ENCODE measurements around the gene ARHGEF17. TPM values are rescaled to one million over a fixed set of nuclear protein-coding genes. Genes with fewer than 3 reads are reported as not detected.

The ARHGEF17 gene
- total and polyA plus RNA-seq, 4 donors, result 2.6 to 12.6 (median 5.7) TPM

- WGBS, result 80% methylated on average over 6 of the region's 6 CpGs
- no peaks in the 10 kb centered on the region for H3K9me3 ChIP-seq (ENCODE audit: control insufficient read depth in 4 of 4, low read length in 3 of 4)
- no peak overlapping the region for H3K4me3 ChIP-seq (ENCODE audit: low read depth in 1 of 3, low read length in 3 of 3)
- TF ChIP-seq CTCF (IDR thresholded peaks at IDR 0.05; ENCODE audit: low read depth, low read length, missing input control), result no peak
- TF ChIP-seq ZBTB33 (IDR thresholded peaks at IDR 0.05), result no peak
- TF ChIP-seq RAD21 (IDR thresholded peaks at IDR 0.05), result no peak
- no peak for TF ChIP-seq SP1 (IDR thresholded peaks at IDR 0.05)
- no peak for DNase-seq (ENCODE audit: low spot score)
- H3K4me1 ChIP-seq (ENCODE audit: control insufficient read depth in 4 of 4, insufficient read depth in 4 of 4, low read length in 3 of 4), result no peaks in the 10 kb centered on the region
- H3K36me3 ChIP-seq (ENCODE audit: control insufficient read depth in 4 of 4, insufficient read depth in 3 of 4, low read depth in 1 of 4, low read length in 3 of 4), result no peaks in the 10 kb centered on the region
- no peak overlapping the region for H3K9ac ChIP-seq (ENCODE audit: low read depth in 1 of 2, low read length in 2 of 2)
- no peak overlapping the region for H3K27ac ChIP-seq (ENCODE audit: low read depth in 1 of 2, low read length in 2 of 2)
- no peaks in the 10 kb centered on the region for H3K27me3 ChIP-seq (ENCODE audit: control insufficient read depth in 4 of 4, insufficient read depth in 4 of 4, low read length in 3 of 4)
Measured at GRCh38 chr11:73366953-73367352, 58.9 kb downstream of the ARHGEF17 start.

- TF ChIP-seq REST (IDR thresholded peaks at IDR 0.05), result no peak
- no peak for TF ChIP-seq HNF4A (conservative IDR thresholded peaks at IDR 0.05)
- no peak for TF ChIP-seq EGR1 (IDR thresholded peaks at IDR 0.05; ENCODE audit: low read depth in 2 of 2)
- no peak for TF ChIP-seq GABPA (IDR thresholded peaks at IDR 0.05 in 1 of 2, conservative IDR thresholded peaks at IDR 0.05 in 1 of 2)
- TF ChIP-seq TAF1 (conservative IDR thresholded peaks at IDR 0.05), result no peak
- TF ChIP-seq FOXA2 (IDR thresholded peaks at IDR 0.05), result no peak
- no peaks in the 10 kb centered on the region for H3K27me3 ChIP-seq (ENCODE audit: control insufficient read depth in 4 of 4, insufficient read depth in 4 of 4, low read length in 3 of 4)
- no peak overlapping the region for H3K9ac ChIP-seq (ENCODE audit: low read depth in 1 of 2, low read length in 2 of 2)
- DNase-seq (ENCODE audit: low spot score), result no peak
- no peaks in the 10 kb centered on the region for H3K36me3 ChIP-seq (ENCODE audit: control insufficient read depth in 4 of 4, insufficient read depth in 3 of 4, low read depth in 1 of 4, low read length in 3 of 4)
- no peaks in the 10 kb centered on the region for H3K9me3 ChIP-seq (ENCODE audit: control insufficient read depth in 4 of 4, low read length in 3 of 4)
- no peaks in the 10 kb centered on the region for H3K4me1 ChIP-seq (ENCODE audit: control insufficient read depth in 4 of 4, insufficient read depth in 4 of 4, low read length in 3 of 4)
- H3K4me3 ChIP-seq (ENCODE audit: low read depth in 1 of 3, low read length in 3 of 3), result no peak overlapping the region
- H3K27ac ChIP-seq (ENCODE audit: low read depth in 1 of 2, low read length in 2 of 2), result no peak overlapping the region
- 84% methylated on average over 20 of the region's 20 CpGs for WGBS
Measured at GRCh38 chr11:73367482-73368024, 59.5 kb downstream of the ARHGEF17 start.

All from liver (tissue), 9 donors.